Measurements from ENCODE around the gene SLC9A3. TPM values are rescaled to one million over a fixed set of nuclear protein-coding genes. Genes with fewer than 3 reads are reported as not detected.

SLC9A3 gene
- total RNA-seq, 1 experiment from 2014 or later = 1.9 TPM

- H3K36me3 ChIP-seq (ENCODE audit: insufficient read depth, low read length, poor library complexity, severe bottlenecking) = no peaks in the 10 kb centered on the region
- no peak overlapping the region for H3K27ac ChIP-seq (ENCODE audit: low read depth, low read length, poor library complexity, severe bottlenecking)
- H3K4me1 ChIP-seq (ENCODE audit: insufficient read depth, low read length, poor library complexity, severe bottlenecking) = peaks cover 2% of the 10 kb centered on the region
- no peaks in the 10 kb centered on the region for H3K9me3 ChIP-seq (ENCODE audit: low read depth, low read length, poor library complexity, severe bottlenecking)
- no TSS peak for BruUV-seq (replicated peaks)
- ChIA-PET CTCF (no interaction called here), POLR2A (ENCODE audit: low non-redundant PET) (no interaction called here)
- no peak overlapping the region for H3K4me3 ChIP-seq (ENCODE audit: low read depth, low read length, poor library complexity, severe bottlenecking)
- no peak for DNase-seq (ENCODE audit: low spot score)
- peaks cover 21% of the 10 kb centered on the region for H3K27me3 ChIP-seq (replicated peaks; ENCODE audit: insufficient read depth, low read depth, low read length, poor library complexity)
- no peak for TF ChIP-seq CTCF (conservative IDR thresholded peaks at IDR 0.05; ENCODE audit: low read depth, low read length)
- TF ChIP-seq EZH2 (IDR thresholded peaks at IDR 0.05; ENCODE audit: borderline replicate concordance, low read depth, low read length, poor library complexity, severe bottlenecking) = no peak
- intact Hi-C loops (cut with micrococcal nuclease; ENCODE audit: unreplicated experiment) = no loop called here
These were observed 20.6 kb upstream of the SLC9A3 start for GRCh38 chr5:544675-545355.

- Histone ChIP-seq H3K36me3 (ENCODE audit: insufficient read depth, low read length, poor library complexity, severe bottlenecking) (no peaks in the 10 kb centered on the region), H3K4me1 (ENCODE audit: insufficient read depth, low read length, poor library complexity, severe bottlenecking) (peaks cover 5% of the 10 kb centered on the region), H3K27me3 (replicated peaks; ENCODE audit: insufficient read depth, low read depth, low read length, poor library complexity) (peaks cover 23% of the 10 kb centered on the region), H3K4me3 (ENCODE audit: low read depth, low read length, poor library complexity, severe bottlenecking) (no peak overlapping the region), H3K27ac (ENCODE audit: low read depth, low read length, poor library complexity, severe bottlenecking) (no peak overlapping the region), H3K9me3 (ENCODE audit: low read depth, low read length, poor library complexity, severe bottlenecking) (no peaks in the 10 kb centered on the region)
- CTCF ChIA-PET = no interaction called here
- no peak for DNase-seq (ENCODE audit: low spot score)
- POLR2A ChIA-PET (ENCODE audit: low non-redundant PET) = no interaction called here
- TF ChIP-seq CTCF (conservative IDR thresholded peaks at IDR 0.05; ENCODE audit: low read depth, low read length) = no peak
- TF ChIP-seq EZH2 (IDR thresholded peaks at IDR 0.05; ENCODE audit: borderline replicate concordance, low read depth, low read length, poor library complexity, severe bottlenecking) = no peak
- no TSS peak for BruUV-seq (replicated peaks)
- intact Hi-C loops (cut with micrococcal nuclease; ENCODE audit: unreplicated experiment) = no loop called here
These were observed 19.8 kb upstream of the SLC9A3 start for GRCh38 chr5:543755-544674.

GRCh38 chr5:543351-543750 lies 19.1 kb upstream of the SLC9A3 start:
- POLR2A ChIA-PET (ENCODE audit: low non-redundant PET) = no interaction called here
- intact Hi-C loops (cut with micrococcal nuclease; ENCODE audit: unreplicated experiment) = no loop called here
- BruUV-seq (replicated peaks) = no TSS peak

More at GRCh38 chr5:543351-543750, 19.1 kb upstream of the SLC9A3 start:
- Histone ChIP-seq H3K36me3 (ENCODE audit: insufficient read depth, low read length, poor library complexity, severe bottlenecking) (no peaks in the 10 kb centered on the region), H3K4me1 (ENCODE audit: insufficient read depth, low read length, poor library complexity, severe bottlenecking) (peaks cover 5% of the 10 kb centered on the region), H3K27me3 (replicated peaks; ENCODE audit: insufficient read depth, low read depth, low read length, poor library complexity) (peaks cover 28% of the 10 kb centered on the region), H3K27ac (ENCODE audit: low read depth, low read length, poor library complexity, severe bottlenecking) (no peak overlapping the region), H3K4me3 (ENCODE audit: low read depth, low read length, poor library complexity, severe bottlenecking) (no peak overlapping the region), H3K9me3 (ENCODE audit: low read depth, low read length, poor library complexity, severe bottlenecking) (no peaks in the 10 kb centered on the region)
- CTCF ChIA-PET = no interaction called here
- DNase-seq (ENCODE audit: low spot score) = no peak
- TF ChIP-seq EZH2 (IDR thresholded peaks at IDR 0.05; ENCODE audit: borderline replicate concordance, low read depth, low read length, poor library complexity, severe bottlenecking) = no peak
- no peak for TF ChIP-seq CTCF (conservative IDR thresholded peaks at IDR 0.05; ENCODE audit: low read depth, low read length)

Measured in A673 (cell line).